Ectodermal cell (in vitro differentiated cells): Measurements from ENCODE around the gene PCSK5.

Experiments used
- H3K27ac ChIP-seq: 2 replicates; pipeline ENCODE4 v1.7.0; 2013; ENCODE audit warnings: mild to moderate bottlenecking, low read depth, low read length; ENCODE audit not compliant: insufficient read depth, poor library complexity, severe bottlenecking
- H3K27me3 ChIP-seq: 2 replicates; pipeline ENCODE4 v1.7.0; 2013; ENCODE audit warnings: mild to moderate bottlenecking, low read length; ENCODE audit not compliant: insufficient read depth, control insufficient read depth, poor library complexity, severe bottlenecking
- H3K36me3 ChIP-seq: one replicate; pipeline ENCODE4 v1.7.0; 2013; ENCODE audit warnings: low read length; ENCODE audit not compliant: control insufficient read depth, insufficient read depth
- H3K4me1 ChIP-seq: one replicate; pipeline ENCODE4 v1.7.0; 2013; ENCODE audit warnings: low read length; ENCODE audit not compliant: control insufficient read depth, insufficient read depth
- H3K4me3 ChIP-seq: 2 replicates; pipeline ENCODE4 v1.7.0; 2013; ENCODE audit warnings: low read depth, low read length, control low read depth; ENCODE audit not compliant: insufficient read depth
- H3K9me3 ChIP-seq: 2 replicates; pipeline ENCODE4 v1.7.0; 2013; ENCODE audit warnings: mild to moderate bottlenecking, low read length, moderate library complexity; ENCODE audit not compliant: control insufficient read depth
- WGBS, 2 experiments: methylation state at CpG; one replicate each; pipeline ENCODE4 v1.1.7; 2013; ENCODE audit warnings: missing lambda C conversion rate in 2 of 2; 5-methylcytosine and 5-hydroxymethylcytosine counted together

The PCSK5 gene

GRCh38 chr9:76013809-76014208 lies 123.3 kb downstream of the PCSK5 start:
- Histone ChIP-seq H3K27me3 (no peaks in the 10 kb centered on the region), H3K4me3 (no peak overlapping the region), H3K36me3 (no peaks in the 10 kb centered on the region), H3K4me1 (no peaks in the 10 kb centered on the region), H3K9me3 (no peaks in the 10 kb centered on the region), H3K27ac (no peak overlapping the region)
- WGBS, 2 experiments: 100% methylated on average over 1 of the region's 2 CpGs; no CpG with 5 or more reads in 1 of the 2 experiments

- 88 to 89% methylated on average over 12 of the region's 12 CpGs for WGBS, 2 experiments
- H3K27me3 ChIP-seq: no peaks in the 10 kb centered on the region
- peaks cover 9% of the 10 kb centered on the region for H3K4me1 ChIP-seq
- H3K27ac ChIP-seq: no peak overlapping the region
- H3K36me3 ChIP-seq: no peaks in the 10 kb centered on the region
- H3K4me3 ChIP-seq: no peak overlapping the region
- H3K9me3 ChIP-seq: no peaks in the 10 kb centered on the region
These were observed 127.8 kb downstream of the PCSK5 start for GRCh38 chr9:76018235-76018634.

GRCh38 chr9:76018761-76019160 lies 128.3 kb downstream of the PCSK5 start:
- H3K27me3 ChIP-seq: no peaks in the 10 kb centered on the region
- no peak overlapping the region for H3K4me3 ChIP-seq
- no peak overlapping the region for H3K27ac ChIP-seq
- peaks cover 11% of the 10 kb centered on the region for H3K4me1 ChIP-seq
- WGBS, 2 experiments: 100% methylated on average over 2 of the region's 2 CpGs
- no peaks in the 10 kb centered on the region for H3K9me3 ChIP-seq
- H3K36me3 ChIP-seq: no peaks in the 10 kb centered on the region

GRCh38 chr9:76020652-76021051 lies 130.2 kb downstream of the PCSK5 start:
- Histone ChIP-seq H3K4me3 (no peak overlapping the region), H3K27ac (no peak overlapping the region), H3K4me1 (peaks cover 19% of the 10 kb centered on the region), H3K27me3 (no peaks in the 10 kb centered on the region), H3K36me3 (no peaks in the 10 kb centered on the region), H3K9me3 (no peaks in the 10 kb centered on the region)
- 96 to 97% methylated on average over 10 of the region's 10 CpGs for WGBS, 2 experiments

GRCh38 chr9:76022317-76022716 lies 131.8 kb downstream of the PCSK5 start:
- H3K27me3 ChIP-seq: no peaks in the 10 kb centered on the region
- WGBS, 2 experiments: 66 to 86% methylated on average over 2 to 3 of the region's 5 CpGs
- no peaks in the 10 kb centered on the region for H3K9me3 ChIP-seq
- H3K4me3 ChIP-seq: no peak overlapping the region
- peaks cover 19% of the 10 kb centered on the region for H3K4me1 ChIP-seq
- H3K36me3 ChIP-seq: peaks cover 4% of the 10 kb centered on the region
- no peak overlapping the region for H3K27ac ChIP-seq

- peaks cover 4% of the 10 kb centered on the region for H3K36me3 ChIP-seq
- no peaks in the 10 kb centered on the region for H3K27me3 ChIP-seq
- no peak overlapping the region for H3K27ac ChIP-seq
- H3K4me1 ChIP-seq: peaks cover 19% of the 10 kb centered on the region
- no peak overlapping the region for H3K4me3 ChIP-seq
- WGBS, 2 experiments: 81 to 84% methylated on average over 7 of the region's 7 CpGs
- no peaks in the 10 kb centered on the region for H3K9me3 ChIP-seq
These were observed 133.3 kb downstream of the PCSK5 start for GRCh38 chr9:76023715-76024195.

- H3K9me3 ChIP-seq: no peaks in the 10 kb centered on the region
- 94% methylated on average over 1 of the region's 1 CpG; no CpG with 5 or more reads in 1 of the 2 experiments for WGBS, 2 experiments
- peaks cover 19% of the 10 kb centered on the region for H3K4me1 ChIP-seq
- no peak overlapping the region for H3K27ac ChIP-seq
- no peak overlapping the region for H3K4me3 ChIP-seq
- H3K36me3 ChIP-seq: peaks cover 4% of the 10 kb centered on the region
- H3K27me3 ChIP-seq: no peaks in the 10 kb centered on the region
These were observed 134.8 kb downstream of the PCSK5 start for GRCh38 chr9:76025286-76025685.

GRCh38 chr9:76026796-76027195 lies 136.3 kb downstream of the PCSK5 start:
- 95 to 96% methylated on average over 6 of the region's 6 CpGs for WGBS, 2 experiments
- H3K4me3 ChIP-seq: no peak overlapping the region
- H3K9me3 ChIP-seq: no peaks in the 10 kb centered on the region
- no peak overlapping the region for H3K27ac ChIP-seq
- H3K4me1 ChIP-seq: peaks cover 18% of the 10 kb centered on the region
- no peaks in the 10 kb centered on the region for H3K27me3 ChIP-seq
- H3K36me3 ChIP-seq: peaks cover 4% of the 10 kb centered on the region

GRCh38 chr9:76027416-76027815 lies 136.9 kb downstream of the PCSK5 start:
- Histone ChIP-seq H3K9me3 (no peaks in the 10 kb centered on the region), H3K36me3 (peaks cover 4% of the 10 kb centered on the region), H3K4me3 (no peak overlapping the region), H3K27me3 (no peaks in the 10 kb centered on the region), H3K4me1 (peaks cover 12% of the 10 kb centered on the region), H3K27ac (no peak overlapping the region)
- WGBS, 2 experiments: 90 to 93% methylated on average over 2 to 3 of the region's 5 CpGs

GRCh38 chr9:76027861-76028260 lies 137.4 kb downstream of the PCSK5 start:
- 94 to 96% methylated on average over 2 of the region's 2 CpGs for WGBS, 2 experiments
- H3K4me3 ChIP-seq: no peak overlapping the region
- peaks cover 10% of the 10 kb centered on the region for H3K4me1 ChIP-seq
- no peaks in the 10 kb centered on the region for H3K9me3 ChIP-seq
- no peaks in the 10 kb centered on the region for H3K27me3 ChIP-seq
- H3K36me3 ChIP-seq: peaks cover 4% of the 10 kb centered on the region
- no peak overlapping the region for H3K27ac ChIP-seq
